ENCODE results near the gene SOX5.

SOX5 gene

DNA sequence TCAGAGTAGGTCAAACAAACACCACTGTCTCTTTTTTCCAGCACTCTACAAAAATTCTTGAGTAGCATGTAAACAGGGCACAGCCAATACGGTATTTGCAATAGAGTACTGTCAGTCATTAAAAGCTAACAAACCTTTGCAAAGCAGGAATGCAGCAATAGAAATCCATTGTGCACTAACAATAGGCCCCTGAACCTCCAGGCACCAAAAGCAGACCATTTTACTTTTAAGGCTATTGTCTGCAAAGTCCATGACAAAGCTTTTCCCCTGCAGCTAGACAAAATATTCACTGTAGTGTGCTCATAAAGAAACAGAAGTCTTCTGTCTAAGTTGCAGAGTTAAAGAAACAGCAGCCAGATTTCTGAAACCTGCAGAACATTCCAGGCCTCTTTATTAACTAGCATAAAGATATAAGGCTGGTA, 191.9 kb downstream of the SOX5 start:
- FAIRE-seq (no peak), DNase-seq (ENCODE audit: insufficient read length, low spot score) (no peak)
- TF ChIP-seq SPI1 (IDR thresholded peaks at IDR 0.05; ENCODE audit: low read depth, low read length), result no peak
- no peak for TF ChIP-seq POLR2AphosphoS5 (IDR thresholded peaks at IDR 0.05; ENCODE audit: low read depth, low read length)
- no peak for TF ChIP-seq POLR2A (IDR thresholded peaks at IDR 0.05; ENCODE audit: low read depth, low read length)
- no peak for TF ChIP-seq PAX5 (IDR thresholded peaks at IDR 0.05; ENCODE audit: insufficient read depth, low read length, severe bottlenecking)
- TF ChIP-seq POU2F2 (IDR thresholded peaks at IDR 0.05; ENCODE audit: low read depth, low read length), result no peak
- TF ChIP-seq TAF1 (IDR thresholded peaks at IDR 0.05; ENCODE audit: low read depth, low read length), result no peak

DNA sequence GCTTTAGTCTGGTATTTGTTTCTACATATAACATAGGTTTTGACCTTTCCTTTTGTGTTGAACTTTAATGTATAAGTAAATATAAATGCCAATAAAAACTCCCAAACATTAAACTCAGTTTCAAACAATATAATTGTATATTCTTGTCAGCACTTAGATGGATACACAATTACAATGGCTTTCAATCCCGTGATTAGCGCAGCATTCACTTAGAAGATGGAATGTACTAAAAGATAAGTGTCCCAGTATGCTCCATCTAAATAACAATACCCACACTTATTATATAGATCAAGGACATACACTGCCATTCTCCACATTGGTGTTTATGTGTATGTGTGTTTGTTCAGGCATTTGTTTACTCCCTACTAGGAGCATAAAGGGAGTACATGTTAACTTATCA, 193.1 kb downstream of the SOX5 start:
- no peak for FAIRE-seq
- no peak for DNase-seq (ENCODE audit: insufficient read length, low spot score)
- TF ChIP-seq POLR2A (IDR thresholded peaks at IDR 0.05; ENCODE audit: low read depth, low read length), result no peak
- TF ChIP-seq PAX5 (IDR thresholded peaks at IDR 0.05; ENCODE audit: insufficient read depth, low read length, severe bottlenecking), result no peak
- no peak for TF ChIP-seq POU2F2 (IDR thresholded peaks at IDR 0.05; ENCODE audit: low read depth, low read length)
- no peak for TF ChIP-seq TAF1 (IDR thresholded peaks at IDR 0.05; ENCODE audit: low read depth, low read length)
- TF ChIP-seq SPI1 (IDR thresholded peaks at IDR 0.05; ENCODE audit: low read depth, low read length), result no peak
- no peak for TF ChIP-seq POLR2AphosphoS5 (IDR thresholded peaks at IDR 0.05; ENCODE audit: low read depth, low read length)

GRCh38 chr12:23753628-23754365, 195.7 kb downstream of the SOX5 start:
- no peak for FAIRE-seq
- DNase-seq (ENCODE audit: insufficient read length, low spot score), result no peak
- TF ChIP-seq TAF1 (IDR thresholded peaks at IDR 0.05; ENCODE audit: low read depth, low read length) (no peak), POU2F2 (IDR thresholded peaks at IDR 0.05; ENCODE audit: low read depth, low read length) (no peak), SPI1 (IDR thresholded peaks at IDR 0.05; ENCODE audit: low read depth, low read length) (no peak), PAX5 (IDR thresholded peaks at IDR 0.05; ENCODE audit: insufficient read depth, low read length, severe bottlenecking) (no peak), POLR2A (IDR thresholded peaks at IDR 0.05; ENCODE audit: low read depth, low read length) (no peak), POLR2AphosphoS5 (IDR thresholded peaks at IDR 0.05; ENCODE audit: low read depth, low read length) (no peak)

DNA sequence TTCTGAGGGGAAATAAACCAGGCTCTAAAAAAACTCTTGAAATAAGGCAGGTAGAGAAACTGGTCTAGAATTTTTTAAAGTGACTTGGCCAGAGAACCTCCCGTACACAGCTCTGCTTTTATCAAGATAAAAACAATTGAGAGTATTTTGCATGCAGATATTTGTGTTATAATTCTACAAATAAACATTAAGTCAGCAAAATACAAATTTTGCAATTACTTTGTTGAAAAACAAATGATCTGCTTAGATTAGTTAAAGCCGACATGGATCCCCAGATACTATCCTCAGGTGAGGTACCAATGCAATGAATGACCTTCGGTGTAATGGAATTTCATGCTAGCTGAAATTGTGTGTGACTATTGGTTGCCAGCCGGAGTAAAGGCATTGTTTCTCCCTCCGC, 197.2 kb downstream of the SOX5 start:
- no peak for DNase-seq (ENCODE audit: insufficient read length, low spot score)
- FAIRE-seq, result no peak
- TF ChIP-seq POLR2A (IDR thresholded peaks at IDR 0.05; ENCODE audit: low read depth, low read length) (no peak), POLR2AphosphoS5 (IDR thresholded peaks at IDR 0.05; ENCODE audit: low read depth, low read length) (no peak), POU2F2 (IDR thresholded peaks at IDR 0.05; ENCODE audit: low read depth, low read length) (no peak), PAX5 (IDR thresholded peaks at IDR 0.05; ENCODE audit: insufficient read depth, low read length, severe bottlenecking) (no peak), SPI1 (IDR thresholded peaks at IDR 0.05; ENCODE audit: low read depth, low read length) (no peak), TAF1 (IDR thresholded peaks at IDR 0.05; ENCODE audit: low read depth, low read length) (no peak)

- TF ChIP-seq TAF1 (IDR thresholded peaks at IDR 0.05; ENCODE audit: low read depth, low read length) (no peak), POLR2A (IDR thresholded peaks at IDR 0.05; ENCODE audit: low read depth, low read length) (no peak), SPI1 (IDR thresholded peaks at IDR 0.05; ENCODE audit: low read depth, low read length) (no peak), POU2F2 (IDR thresholded peaks at IDR 0.05; ENCODE audit: low read depth, low read length) (no peak), POLR2AphosphoS5 (IDR thresholded peaks at IDR 0.05; ENCODE audit: low read depth, low read length) (no peak), PAX5 (IDR thresholded peaks at IDR 0.05; ENCODE audit: insufficient read depth, low read length, severe bottlenecking) (no peak)
- FAIRE-seq (no peak), DNase-seq (ENCODE audit: insufficient read length, low spot score) (no peak)
Measured at GRCh38 chr12:23751641-23752040, 197.8 kb downstream of the SOX5 start.

- no peak for TF ChIP-seq SPI1 (IDR thresholded peaks at IDR 0.05; ENCODE audit: low read depth, low read length)
- no peak for DNase-seq (ENCODE audit: insufficient read length, low spot score)
- no peak for FAIRE-seq
Measured at GRCh38 chr12:23750923-23751322, 198.5 kb downstream of the SOX5 start.

DNA sequence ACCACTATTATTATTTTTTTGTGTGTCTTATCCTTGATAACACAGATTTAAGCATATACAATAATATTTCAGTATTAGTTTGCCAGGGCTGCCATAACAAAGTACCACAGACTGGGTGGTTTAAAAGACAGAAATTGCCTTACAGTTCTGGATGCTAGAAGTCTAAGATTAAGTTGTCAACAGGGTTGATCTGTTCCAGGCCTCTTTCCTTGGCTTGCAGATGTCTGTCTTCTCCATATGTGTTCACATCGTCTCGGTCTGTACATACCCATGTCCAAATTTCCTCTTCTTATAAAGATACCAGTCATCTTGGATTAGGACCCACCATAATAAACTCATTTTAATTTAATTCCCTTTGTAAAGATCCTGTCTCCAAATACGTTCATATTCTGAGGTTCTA, 204.8 kb downstream of the SOX5 start:
- no peak for TF ChIP-seq PAX5 (IDR thresholded peaks at IDR 0.05; ENCODE audit: insufficient read depth, low read length, severe bottlenecking)
- TF ChIP-seq SPI1 (IDR thresholded peaks at IDR 0.05; ENCODE audit: low read depth, low read length), result no peak
- no peak for TF ChIP-seq POLR2A (IDR thresholded peaks at IDR 0.05; ENCODE audit: low read depth, low read length)
- TF ChIP-seq TAF1 (IDR thresholded peaks at IDR 0.05; ENCODE audit: low read depth, low read length), result no peak
- no peak for TF ChIP-seq POLR2AphosphoS5 (IDR thresholded peaks at IDR 0.05; ENCODE audit: low read depth, low read length)
- TF ChIP-seq POU2F2 (IDR thresholded peaks at IDR 0.05; ENCODE audit: low read depth, low read length), result no peak
- FAIRE-seq (no peak), DNase-seq (ENCODE audit: insufficient read length, low spot score) (no peak)

- DNase-seq (ENCODE audit: insufficient read length, low spot score) (no peak), FAIRE-seq (no peak)
Measured at GRCh38 chr12:23742574-23742973, 206.9 kb downstream of the SOX5 start.

DNA sequence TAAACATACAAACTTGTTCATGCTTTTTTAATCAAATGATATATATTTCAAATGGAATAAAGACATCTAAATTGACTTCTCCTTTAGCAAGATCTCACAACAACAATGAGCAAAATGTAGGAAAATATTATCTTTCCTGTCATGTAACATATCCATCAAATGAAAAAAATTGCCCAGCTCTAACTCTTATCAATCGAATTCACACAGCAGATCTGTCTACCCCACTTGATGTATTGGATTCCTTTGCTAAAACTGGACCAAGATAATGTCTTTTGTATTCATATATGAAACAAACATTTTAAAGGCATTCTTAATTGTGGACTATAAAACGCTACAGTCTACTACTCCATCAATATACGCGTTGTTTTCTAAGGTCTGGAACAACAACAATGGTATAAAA, 218.0 kb downstream of the SOX5 start:
- no peak for TF ChIP-seq POU2F2 (IDR thresholded peaks at IDR 0.05; ENCODE audit: low read depth, low read length)
- no peak for TF ChIP-seq TAF1 (IDR thresholded peaks at IDR 0.05; ENCODE audit: low read depth, low read length)
- FAIRE-seq (no peak), DNase-seq (ENCODE audit: insufficient read length, low spot score) (no peak)

More at GRCh38 chr12:23742574-23742973, 206.9 kb downstream of the SOX5 start:
- TF ChIP-seq POLR2A (IDR thresholded peaks at IDR 0.05; ENCODE audit: low read depth, low read length), result no peak

GRCh38 chr12:23731035-23731434, 218.4 kb downstream of the SOX5 start:
- DNase-seq (ENCODE audit: insufficient read length, low spot score), result no peak
- TF ChIP-seq POU2F2 (IDR thresholded peaks at IDR 0.05; ENCODE audit: low read depth, low read length), result no peak
- TF ChIP-seq SPI1 (IDR thresholded peaks at IDR 0.05; ENCODE audit: low read depth, low read length), result no peak
- no peak for TF ChIP-seq POLR2AphosphoS5 (IDR thresholded peaks at IDR 0.05; ENCODE audit: low read depth, low read length)
- no peak for TF ChIP-seq POLR2A (IDR thresholded peaks at IDR 0.05; ENCODE audit: low read depth, low read length)
- TF ChIP-seq TAF1 (IDR thresholded peaks at IDR 0.05; ENCODE audit: low read depth, low read length), result no peak
- TF ChIP-seq PAX5 (IDR thresholded peaks at IDR 0.05; ENCODE audit: insufficient read depth, low read length, severe bottlenecking), result no peak
- FAIRE-seq, result no peak
